ENCODE results near the gene ZNF385D. TPM values are rescaled to one million over a fixed set of nuclear protein-coding genes. Genes with fewer than 3 reads are reported as not detected.
A peak's percentile ranks its signal among the peaks of the same experiment; 100 is the strongest.
"Not testable (repeated sequence)": the region's sequence is repeated elsewhere in the genome, so short reads cannot be mapped to it uniquely, and the experiment has no call there.

The ZNF385D gene
- total and polyA plus RNA-seq, 11 donors = 1.3 to 19.8 (median 7.9) TPM

DNA sequence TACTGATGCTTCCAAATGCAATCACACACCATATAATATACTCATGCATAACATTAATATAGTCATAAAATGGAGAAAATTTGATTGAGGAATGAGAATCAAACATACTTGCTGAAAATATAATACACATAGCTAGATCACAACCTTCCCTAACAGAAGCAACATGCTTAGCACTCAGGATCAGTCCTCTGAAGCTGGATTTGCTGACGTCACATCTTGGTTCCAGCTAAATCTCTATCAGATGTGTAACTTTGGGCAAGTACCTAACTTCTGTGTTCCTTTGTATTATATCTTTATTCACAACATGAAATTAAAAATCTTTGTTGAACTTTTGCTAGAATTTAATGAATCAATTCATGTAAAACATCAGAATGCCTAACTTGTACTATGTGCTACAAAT is 263.5 kb downstream of the ZNF385D start:
- TF ChIP-seq, protein P1, sequence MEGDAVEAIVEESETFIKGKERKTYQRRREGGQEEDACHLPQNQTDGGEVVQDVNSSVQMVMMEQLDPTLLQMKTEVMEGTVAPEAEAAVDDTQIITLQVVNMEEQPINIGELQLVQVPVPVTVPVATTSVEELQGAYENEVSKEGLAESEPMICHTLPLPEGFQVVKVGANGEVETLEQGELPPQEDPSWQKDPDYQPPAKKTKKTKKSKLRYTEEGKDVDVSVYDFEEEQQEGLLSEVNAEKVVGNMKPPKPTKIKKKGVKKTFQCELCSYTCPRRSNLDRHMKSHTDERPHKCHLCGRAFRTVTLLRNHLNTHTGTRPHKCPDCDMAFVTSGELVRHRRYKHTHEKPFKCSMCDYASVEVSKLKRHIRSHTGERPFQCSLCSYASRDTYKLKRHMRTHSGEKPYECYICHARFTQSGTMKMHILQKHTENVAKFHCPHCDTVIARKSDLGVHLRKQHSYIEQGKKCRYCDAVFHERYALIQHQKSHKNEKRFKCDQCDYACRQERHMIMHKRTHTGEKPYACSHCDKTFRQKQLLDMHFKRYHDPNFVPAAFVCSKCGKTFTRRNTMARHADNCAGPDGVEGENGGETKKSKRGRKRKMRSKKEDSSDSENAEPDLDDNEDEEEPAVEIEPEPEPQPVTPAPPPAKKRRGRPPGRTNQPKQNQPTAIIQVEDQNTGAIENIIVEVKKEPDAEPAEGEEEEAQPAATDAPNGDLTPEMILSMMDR (IDR thresholded peaks at IDR 0.05) = no peak
- no peak for TF ChIP-seq POLR2A (IDR thresholded peaks at IDR 0.05)
- Histone ChIP-seq H3K4me1 (no peaks in the 10 kb centered on the region), H3K36me3 (no peaks in the 10 kb centered on the region), H3K4me3 (no peak overlapping the region), H3K9me3 (no peaks in the 10 kb centered on the region), H3K27ac (no peak overlapping the region), H3K27me3 (no peaks in the 10 kb centered on the region)
- 78 to 90% (median 82%) methylated on average over 1 of the region's 1 CpG for WGBS, 4 donors
- intact Hi-C loops (cut with DNase I) = loop anchor here in 3 of 10 donors (10.0 kb wide), 4 partner anchors 193 to 973 kb away; no protein-coding TSS in a partner anchor
- DNase-seq (no peak), ATAC-seq (no peak)

DNA sequence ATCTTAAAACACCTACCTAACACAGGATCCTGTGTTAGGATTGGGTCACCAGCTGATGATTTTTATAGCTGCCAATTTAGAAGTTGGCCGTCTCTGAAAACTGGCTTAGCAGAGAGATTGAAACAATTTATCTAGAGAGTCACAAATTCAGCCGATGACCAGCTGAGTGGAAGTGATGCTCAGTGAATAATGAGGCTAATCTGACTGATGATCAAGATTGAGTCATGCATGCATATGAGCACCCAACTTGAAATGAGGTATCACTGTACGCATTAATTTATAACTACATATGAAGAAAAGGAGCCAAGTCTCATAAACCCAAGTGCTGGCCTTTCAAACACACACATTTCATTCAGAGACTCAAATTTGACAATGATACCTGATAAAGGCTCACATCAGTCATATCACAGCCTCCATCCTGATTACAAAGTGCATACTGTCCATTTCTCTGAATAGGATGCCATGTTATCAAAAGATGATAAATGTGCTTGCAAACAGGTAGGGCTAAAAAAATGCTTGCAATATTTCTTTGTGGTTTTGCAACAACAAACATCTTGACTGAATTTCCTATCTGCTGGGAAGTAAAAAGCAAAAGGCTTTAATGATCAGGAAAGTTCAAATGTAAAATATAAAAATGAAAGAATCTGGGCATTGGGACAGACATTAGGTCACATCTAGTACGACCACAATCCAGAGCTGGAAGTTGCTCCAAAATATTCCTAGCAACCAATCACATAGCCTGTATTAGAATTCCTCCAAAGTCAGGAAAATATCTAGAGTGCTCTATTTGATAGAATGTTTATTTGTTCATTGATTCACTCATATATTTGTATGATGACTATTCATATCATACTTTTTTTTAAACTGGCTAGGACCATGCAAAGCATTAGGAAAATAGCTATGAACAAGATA is 264.7 kb downstream of the ZNF385D start:
- intact Hi-C loops (cut with DNase I) = loop anchor here in 3 of 10 donors (10.0 kb wide), 4 partner anchors 191 to 971 kb away; no protein-coding TSS in a partner anchor
- 45 to 75% (median 69%) methylated on average over 1 to 2 of the region's 4 CpGs for WGBS, 4 donors
- H3K36me3 ChIP-seq = not testable (repeated sequence)

DNA sequence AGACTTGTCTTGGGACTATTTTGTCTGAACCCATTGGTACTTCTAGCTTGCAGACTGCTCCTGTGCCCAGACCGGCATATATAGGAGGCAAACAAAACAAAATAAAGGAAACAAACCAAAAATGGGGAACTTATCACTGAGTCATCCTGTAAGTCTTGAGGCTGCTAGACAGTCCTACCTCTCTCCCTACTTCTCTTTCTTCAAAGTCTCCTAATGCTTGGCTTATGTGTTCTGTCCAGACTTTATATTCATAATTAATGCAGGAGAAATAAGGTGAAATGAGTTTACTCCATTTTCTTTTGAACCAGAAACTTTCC is 266.2 kb downstream of the ZNF385D start:
- H3K4me3 ChIP-seq = no peak overlapping the region
- no peaks in the 10 kb centered on the region for H3K36me3 ChIP-seq
- intact Hi-C loops (cut with DNase I) = loop anchor here in 5 of 10 donors (2.0 to 10.0 kb wide), 7 partner anchors 190 to 1142 kb away; no protein-coding TSS in a partner anchor
- no peaks in the 10 kb centered on the region for H3K27me3 ChIP-seq
- H3K27ac ChIP-seq = no peak overlapping the region
- no peak for TF ChIP-seq POLR2A (IDR thresholded peaks at IDR 0.05)
- TF ChIP-seq, protein P1 (IDR thresholded peaks at IDR 0.05) = no peak
- ATAC-seq (peak in 1 of 4 donors; percentile 22), DNase-seq (no peak)
- no peaks in the 10 kb centered on the region for H3K9me3 ChIP-seq
- no peaks in the 10 kb centered on the region for H3K4me1 ChIP-seq
- WGBS, 4 donors = 84 to 97% (median 94%) methylated on average over 1 of the region's 1 CpG

More for the DNA sequence above, 264.7 kb downstream of the ZNF385D start:
- not testable (repeated sequence) for H3K9me3 ChIP-seq, H3K4me3 ChIP-seq, H3K4me1 ChIP-seq, H3K27ac ChIP-seq, H3K27me3 ChIP-seq, ATAC-seq, DNase-seq

DNA sequence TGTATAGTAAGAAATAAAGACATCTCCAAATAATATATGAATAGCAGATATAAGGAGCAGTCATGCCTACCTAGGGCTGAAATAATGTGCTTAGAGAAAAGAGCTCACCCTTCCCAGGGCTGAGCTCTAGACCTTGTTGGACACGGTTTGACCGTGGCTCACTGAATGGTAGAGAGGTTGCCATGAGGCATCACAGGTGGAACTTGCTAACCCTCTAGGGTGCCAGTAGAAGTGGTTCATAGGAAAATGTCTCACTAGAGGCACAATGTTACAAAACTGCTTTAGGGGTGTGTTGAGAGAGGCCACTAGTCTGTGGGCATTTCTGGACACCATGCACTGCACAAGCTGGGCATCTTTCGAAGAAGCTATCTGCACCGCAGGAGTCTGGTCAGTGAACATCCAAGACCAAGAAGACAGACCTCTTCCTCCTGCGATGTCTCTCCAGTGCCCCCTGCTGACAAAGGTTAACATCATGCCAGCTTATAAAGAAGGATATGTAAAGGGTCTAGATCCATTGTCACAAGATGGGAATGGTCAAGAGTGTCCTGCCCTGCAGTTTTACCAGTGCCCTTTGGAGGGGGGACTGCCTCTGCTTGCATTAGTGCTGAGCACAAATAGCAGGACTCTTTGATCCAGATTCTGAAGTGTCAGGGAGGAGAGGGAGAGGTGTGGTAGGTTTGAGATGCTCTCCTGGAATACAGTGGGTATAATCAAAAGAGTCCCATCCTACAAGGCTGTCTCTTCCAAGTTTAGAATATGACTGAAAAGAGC is 266.8 kb downstream of the ZNF385D start:
- H3K9me3 ChIP-seq = no peaks in the 10 kb centered on the region
- no peak overlapping the region for H3K27ac ChIP-seq
- TF ChIP-seq, protein P1 (IDR thresholded peaks at IDR 0.05) = peak; percentile 45 to 73 (median 58)
- no peak for TF ChIP-seq POLR2A (IDR thresholded peaks at IDR 0.05)
- 55 to 65% (median 60%) methylated on average over 5 of the region's 5 CpGs for WGBS, 4 donors
- no peaks in the 10 kb centered on the region for H3K36me3 ChIP-seq
- H3K27me3 ChIP-seq = no peaks in the 10 kb centered on the region
- DNase-seq (peak; percentile 39 to 57 (median 46)), ATAC-seq (peak in 3 of 4 donors; percentile 33 to 44 (median 41))
- peaks cover 0 to 3% (median 0%) of the 10 kb centered on the region in 12 donors for H3K4me1 ChIP-seq
- intact Hi-C loops (cut with DNase I) = loop anchor here in 5 of 10 donors (2.0 to 10.0 kb wide), 7 partner anchors 189 to 1142 kb away; no protein-coding TSS in a partner anchor
- H3K4me3 ChIP-seq = no peak overlapping the region
